ENCODE measurements around the gene CUL4A. TPM values are rescaled to one million over a fixed set of nuclear protein-coding genes. Genes with fewer than 3 reads are reported as not detected.
A peak's percentile ranks its signal among the peaks of the same experiment; 100 is the strongest.
"Not testable (repeated sequence)": the region's sequence is repeated elsewhere in the genome, so short reads cannot be mapped to it uniquely, and the experiment has no call there.

Gene CUL4A
- total RNA-seq, 1 donor from 2014 or later, result 79.4 TPM

- no peak for DNase-seq (ENCODE audit: low read depth in 2 of 2)
These were observed 74.5 kb downstream of the CUL4A start for GRCh38 chr13:113283904-113284303.

GRCh38 chr13:113288880-113289279 lies 79.5 kb downstream of the CUL4A start:
- no peak for DNase-seq (ENCODE audit: low read depth in 2 of 2)

- no peak for DNase-seq (ENCODE audit: low read depth in 2 of 2)
These were observed 81.7 kb downstream of the CUL4A start for GRCh38 chr13:113291129-113291528.

- no peak for DNase-seq (ENCODE audit: low read depth in 2 of 2)
These were observed 82.8 kb downstream of the CUL4A start for GRCh38 chr13:113292021-113292862.

- no peak for DNase-seq (ENCODE audit: low read depth in 2 of 2)
These were observed 84.3 kb downstream of the CUL4A start for GRCh38 chr13:113293686-113294085.

GRCh38 chr13:113295776-113296175 lies 86.4 kb downstream of the CUL4A start:
- no peak for DNase-seq (ENCODE audit: low read depth in 2 of 2)

- peak; percentile 98 to 99 for DNase-seq (ENCODE audit: low read depth in 2 of 2)
These were observed 87.5 kb downstream of the CUL4A start, which contains the start of gene LAMP1 for GRCh38 chr13:113296823-113297369. Gene LAMP1 (plus strand): TSS chr13:113297239. CDS start chr13:113297435, 196 bp downstream.

GRCh38 chr13:113297370-113298042 lies 88.1 kb downstream of the CUL4A start:
- DNase-seq (ENCODE audit: low read depth in 2 of 2), result peak; percentile 29 to 44

- peak in 1 of 2 donors; percentile 17 for DNase-seq (ENCODE audit: low read depth in 2 of 2)
These were observed 88.9 kb downstream of the CUL4A start for GRCh38 chr13:113298043-113298945.

GRCh38 chr13:113299951-113300350 lies 90.5 kb downstream of the CUL4A start:
- no peak for DNase-seq (ENCODE audit: low read depth in 2 of 2)

- no peak for DNase-seq (ENCODE audit: low read depth in 2 of 2)
These were observed 93.6 kb downstream of the CUL4A start for GRCh38 chr13:113302986-113303385.

GRCh38 chr13:113304121-113304520 lies 94.7 kb downstream of the CUL4A start:
- DNase-seq (ENCODE audit: low read depth in 2 of 2), result no peak

- peak in 1 of 2 donors; percentile 19 for DNase-seq (ENCODE audit: low read depth in 2 of 2)
These were observed 95.8 kb downstream of the CUL4A start for GRCh38 chr13:113305208-113305607.

- no peak for DNase-seq (ENCODE audit: low read depth in 2 of 2)
These were observed 98.1 kb downstream of the CUL4A start for GRCh38 chr13:113307491-113307890.

- no peak for DNase-seq (ENCODE audit: low read depth in 2 of 2)
These were observed 100.1 kb downstream of the CUL4A start for GRCh38 chr13:113309473-113309872.

- DNase-seq (ENCODE audit: low read depth in 2 of 2), result not testable (repeated sequence)
These were observed 104.7 kb downstream of the CUL4A start for GRCh38 chr13:113314112-113314511.

GRCh38 chr13:113314895-113315470 lies 105.6 kb downstream of the CUL4A start:
- DNase-seq (ENCODE audit: low read depth in 2 of 2), result not testable (repeated sequence)

- DNase-seq (ENCODE audit: low read depth in 2 of 2), result no peak
These were observed 106.6 kb downstream of the CUL4A start for GRCh38 chr13:113315992-113316391.

Measured in lung microvascular endothelial cell (primary cell).